C1 segment of cervical spinal cord (tissue), 14 donors: ENCODE results near the gene PDRG1.
"Not testable (repeated sequence)": the region's sequence is repeated elsewhere in the genome, so short reads cannot be mapped to it uniquely, and the experiment has no call there.

Experiments
- DNase-seq, 14 donors: peaks; one replicate each; lab custom pipeline; 2025; lab: John Stamatoyannopoulos, UW

The PDRG1 gene

GRCh38 chr20:31926493-31926892 is 25.4 kb downstream of the PDRG1 start:
- no peak for DNase-seq

- no peak for DNase-seq
These were observed 26.2 kb downstream of the PDRG1 start for GRCh38 chr20:31925631-31926030.

DNA sequence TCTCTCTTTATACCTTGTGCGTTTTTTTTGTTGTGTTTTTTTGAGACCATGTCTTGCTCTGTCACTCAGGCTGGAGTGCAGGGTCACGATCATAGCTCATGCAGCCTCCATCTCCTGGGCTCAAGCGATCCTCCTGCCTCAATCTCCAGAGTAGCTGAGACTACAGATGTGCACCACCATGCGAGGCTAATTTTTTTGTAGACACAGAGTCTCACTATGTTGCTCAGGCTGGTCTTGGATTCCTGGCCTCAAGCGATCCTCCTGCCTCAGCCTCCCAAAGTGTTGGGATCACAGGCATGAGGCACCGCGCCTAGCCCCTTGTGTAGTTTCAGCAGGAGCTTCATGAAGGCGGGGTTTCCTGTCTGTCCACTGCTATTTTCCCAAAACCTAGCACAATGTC is 27.3 kb downstream of the PDRG1 start:
- DNase-seq = no peak

DNA sequence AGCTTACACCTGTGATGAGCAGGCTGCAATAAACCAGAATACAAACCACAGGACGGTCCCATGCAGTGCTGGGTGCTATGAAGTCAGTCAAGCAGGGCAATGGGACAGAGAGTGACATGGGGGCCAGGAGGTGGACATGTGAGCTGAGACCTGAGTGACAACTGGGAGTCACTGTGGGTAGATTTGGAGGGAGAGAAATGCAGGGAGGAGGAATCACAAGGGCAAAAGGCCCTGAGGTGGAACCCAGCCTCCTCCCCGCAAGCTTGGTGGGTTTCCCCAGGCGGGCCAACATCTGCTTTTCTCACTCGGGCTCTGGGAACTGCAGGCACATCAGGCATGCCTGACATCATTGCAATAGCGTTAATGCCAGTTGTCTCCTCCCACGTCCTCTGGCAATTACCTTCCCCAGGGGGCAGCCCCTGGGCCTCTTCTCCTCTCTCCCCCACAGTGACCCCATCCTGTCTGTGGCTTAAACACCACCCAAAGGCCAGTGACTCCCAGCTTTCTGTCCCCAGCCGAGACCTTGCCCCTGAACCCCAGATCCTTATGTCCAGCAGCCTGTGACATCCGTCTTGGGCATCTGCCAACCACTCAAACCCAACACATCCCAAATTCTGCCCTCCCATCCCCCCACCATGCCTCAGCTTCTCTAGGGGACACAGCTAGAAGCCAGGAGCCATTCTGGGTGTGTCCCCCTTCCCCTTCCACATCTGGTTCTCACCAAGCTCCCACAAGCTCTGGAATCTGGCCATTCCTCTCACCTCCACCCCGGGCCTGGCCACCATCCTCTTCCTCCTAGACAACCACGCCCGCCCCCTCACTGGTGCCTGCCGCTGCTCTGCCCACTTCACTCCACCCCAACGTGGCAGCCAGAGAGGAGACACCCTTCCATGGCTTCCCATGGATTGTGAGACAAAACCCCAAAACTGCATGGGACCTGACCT is 28.2 kb downstream of the PDRG1 start:
- DNase-seq = no peak

DNA sequence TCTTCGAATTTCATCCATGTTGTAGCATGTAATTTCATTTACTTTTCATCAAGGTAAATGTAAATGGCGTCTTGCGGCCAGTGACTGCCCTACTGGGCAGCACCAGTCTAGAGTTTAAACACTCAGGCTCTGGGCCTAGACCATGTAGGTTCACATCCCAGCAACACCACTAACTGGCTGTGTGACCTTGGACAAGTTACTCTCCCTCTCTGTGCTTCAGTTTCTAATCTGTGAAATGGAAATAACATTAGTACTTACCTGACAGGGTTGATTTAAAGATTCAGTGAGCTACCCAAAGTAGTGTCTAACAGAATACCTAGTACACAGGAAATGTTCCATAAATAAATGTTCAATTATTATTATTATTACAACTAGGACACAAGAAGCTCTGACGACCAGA is 29.3 kb downstream of the PDRG1 start:
- DNase-seq = no peak

GRCh38 chr20:31922181-31922580 is 29.7 kb downstream of the PDRG1 start:
- no peak for DNase-seq

GRCh38 chr20:31921480-31921879 is 30.4 kb downstream of the PDRG1 start:
- not testable (repeated sequence) for DNase-seq

- no peak for DNase-seq
These were observed 31.5 kb downstream of the PDRG1 start for GRCh38 chr20:31920275-31920855.

- no peak for DNase-seq
These were observed 32.3 kb downstream of the PDRG1 start for GRCh38 chr20:31919410-31920155.

DNA sequence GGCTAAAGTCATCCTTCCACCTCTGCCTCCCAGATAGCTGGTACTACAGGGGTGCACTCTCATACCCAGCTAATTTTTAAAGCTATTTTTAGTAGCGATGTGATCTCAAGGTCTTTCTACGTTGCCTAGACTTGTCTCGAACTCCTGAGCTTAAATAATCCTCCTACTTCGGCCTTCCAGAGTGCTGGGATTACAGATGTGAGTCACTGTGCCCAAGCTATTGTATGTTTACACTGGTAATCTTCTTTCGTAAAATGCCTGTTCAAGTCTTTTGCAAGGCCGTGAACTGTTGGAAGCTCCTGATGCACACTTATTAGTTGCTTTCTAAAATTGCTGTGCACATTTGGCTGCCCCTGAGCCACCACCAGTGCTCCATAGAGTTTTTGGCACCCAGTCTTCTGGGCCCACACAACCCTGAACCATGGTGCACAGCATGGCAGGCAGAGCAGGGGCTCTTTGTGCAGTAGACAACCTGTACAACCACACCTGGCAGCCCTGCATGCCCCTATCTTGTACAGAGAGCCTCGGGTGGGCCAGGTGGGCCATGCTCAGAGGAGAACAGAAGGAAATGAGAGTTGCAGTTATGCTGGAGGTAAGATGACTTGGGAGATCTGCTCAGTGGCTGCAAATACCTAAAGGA is 33.3 kb downstream of the PDRG1 start:
- no peak for DNase-seq

DNA sequence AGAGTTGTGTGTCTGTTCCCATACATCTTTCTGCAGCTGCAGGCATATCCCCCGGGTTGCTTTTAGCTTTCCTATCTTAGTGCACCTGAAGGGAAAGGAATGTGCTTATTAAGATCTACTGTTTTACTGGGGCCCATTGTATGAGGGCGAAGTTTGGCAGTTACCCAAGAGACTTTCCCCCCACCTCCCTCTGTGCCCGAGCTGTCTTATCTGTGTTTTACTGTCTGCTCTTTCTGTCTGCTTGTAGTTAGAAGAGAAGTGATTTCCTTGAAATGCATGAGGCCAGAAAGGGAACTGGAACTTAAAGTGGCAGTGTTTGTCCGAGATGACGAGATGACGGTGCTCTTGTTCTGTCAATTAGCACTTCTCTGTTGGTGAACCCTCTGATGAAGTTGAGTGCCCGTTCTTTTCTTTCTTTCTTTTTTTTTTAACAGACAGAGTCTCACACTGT is 33.9 kb downstream of the PDRG1 start:
- not testable (repeated sequence) for DNase-seq

DNA sequence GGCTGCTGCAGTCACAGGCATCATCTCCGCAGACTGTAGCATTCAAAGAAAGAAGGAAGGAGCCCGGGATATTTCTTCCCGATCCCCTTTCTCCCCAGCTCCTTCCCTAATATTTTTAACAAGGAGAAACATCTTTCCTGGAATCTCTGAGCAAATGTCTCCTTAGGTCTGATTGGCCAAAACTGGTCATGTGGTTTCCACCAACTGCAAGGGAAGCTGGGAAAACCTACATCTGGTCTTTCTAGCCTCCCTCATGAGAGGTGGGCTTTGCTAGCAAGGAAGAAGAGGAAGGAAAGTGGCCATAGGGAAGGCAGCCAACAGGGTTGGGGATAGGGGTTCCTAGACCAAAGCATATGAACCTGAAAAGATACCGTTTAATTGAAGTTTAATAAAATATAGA is 35.1 kb downstream of the PDRG1 start:
- no peak for DNase-seq

GRCh38 chr20:31915491-31916280 is 36.2 kb downstream of the PDRG1 start:
- DNase-seq = no peak

DNA sequence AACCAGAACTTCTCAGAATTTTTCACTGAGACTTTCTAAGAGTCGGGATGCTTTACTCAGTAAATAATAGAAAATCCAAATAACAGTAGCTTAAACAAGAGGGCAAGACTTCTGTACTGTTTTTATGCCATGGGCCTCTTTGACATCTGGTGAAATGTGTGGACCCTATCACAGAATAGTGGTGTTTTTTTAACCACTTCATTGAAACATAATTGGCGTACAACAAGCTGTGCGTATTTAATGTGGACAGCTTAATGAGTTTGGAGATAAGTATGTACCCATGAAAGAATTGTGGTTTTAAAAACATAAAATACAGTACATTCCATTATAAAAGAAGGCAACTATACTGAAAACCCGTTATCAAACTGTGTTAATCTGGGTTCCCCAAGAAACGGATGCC is 37.7 kb downstream of the PDRG1 start:
- no peak for DNase-seq

DNA sequence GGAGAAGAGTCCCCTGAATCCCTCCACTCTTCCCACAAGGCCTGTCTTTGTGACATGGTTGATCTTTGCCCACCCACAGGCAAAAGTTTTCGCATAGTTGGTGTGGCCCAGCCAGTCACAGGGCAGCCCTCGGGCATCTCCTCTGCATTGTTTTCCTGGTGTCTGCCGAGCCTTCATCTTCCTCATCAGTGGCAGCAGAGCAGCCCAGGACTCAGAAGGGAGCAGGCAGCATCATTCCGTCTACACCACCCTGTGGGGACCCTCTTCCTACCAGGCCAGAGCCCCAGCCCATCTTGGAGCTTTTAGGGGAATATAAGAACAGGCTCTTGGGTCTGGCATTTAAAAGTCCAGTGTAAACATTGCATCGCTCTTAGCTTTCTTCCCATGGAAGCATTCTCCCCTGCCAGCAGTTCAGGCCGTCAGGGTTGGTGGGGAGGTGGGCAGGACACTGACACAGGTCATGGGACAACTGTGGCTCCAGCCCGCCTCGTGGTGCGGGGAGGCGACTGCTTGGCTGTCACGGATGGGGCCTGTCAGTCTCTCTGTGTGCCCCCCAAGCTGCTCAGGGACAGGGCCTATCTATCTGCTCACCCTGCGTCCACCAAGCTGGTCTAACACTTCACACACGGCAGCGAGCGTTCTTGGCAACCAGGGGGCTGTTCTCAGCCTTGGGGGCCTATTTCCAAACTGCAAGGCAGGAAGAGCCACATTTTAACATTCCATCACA is 38.3 kb downstream of the PDRG1 start:
- no peak for DNase-seq

GRCh38 chr20:31910071-31910803 is 41.6 kb downstream of the PDRG1 start:
- no peak for DNase-seq

GRCh38 chr20:31909253-31910070 is 42.4 kb downstream of the PDRG1 start:
- DNase-seq = no peak

DNA sequence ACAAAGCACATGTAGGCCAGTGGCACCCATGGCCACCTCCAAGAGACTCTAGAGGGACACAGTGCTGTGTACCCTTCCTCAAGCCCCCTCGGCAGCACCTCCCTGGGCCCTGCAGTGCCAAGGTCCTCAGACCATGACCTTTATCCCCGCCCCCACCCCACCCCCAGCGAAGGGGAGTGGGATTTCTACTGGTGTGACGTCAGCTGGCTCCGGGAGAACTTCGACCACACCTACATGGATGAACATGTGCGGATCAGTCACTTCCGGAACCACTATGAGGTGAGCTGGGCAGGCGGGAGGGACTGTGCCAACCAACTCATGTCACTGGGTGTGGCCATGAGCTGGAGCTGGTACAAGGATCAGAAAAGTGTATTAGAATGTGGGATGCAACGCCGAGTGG is 43.4 kb downstream of the PDRG1 start:
- no peak for DNase-seq

GRCh38 chr20:31908016-31908415 is 43.8 kb downstream of the PDRG1 start:
- no peak for DNase-seq
